HG02884 (cell line): Measurements from ENCODE around the gene EBNA1BP2.
"Not testable (repeated sequence)": the region's sequence is repeated elsewhere in the genome, so short reads cannot be mapped to it uniquely, and the experiment has no call there.

ENCODE experiments used
- ATAC-seq: cut with Tn5 transposase; IDR thresholded peaks from one replicate; pipeline ENCODE4 v1.9.1; 2021; ENCODE audit warnings: mild to moderate bottlenecking, moderate library complexity; ENCODE audit not compliant: unreplicated experiment

EBNA1BP2 gene

DNA sequence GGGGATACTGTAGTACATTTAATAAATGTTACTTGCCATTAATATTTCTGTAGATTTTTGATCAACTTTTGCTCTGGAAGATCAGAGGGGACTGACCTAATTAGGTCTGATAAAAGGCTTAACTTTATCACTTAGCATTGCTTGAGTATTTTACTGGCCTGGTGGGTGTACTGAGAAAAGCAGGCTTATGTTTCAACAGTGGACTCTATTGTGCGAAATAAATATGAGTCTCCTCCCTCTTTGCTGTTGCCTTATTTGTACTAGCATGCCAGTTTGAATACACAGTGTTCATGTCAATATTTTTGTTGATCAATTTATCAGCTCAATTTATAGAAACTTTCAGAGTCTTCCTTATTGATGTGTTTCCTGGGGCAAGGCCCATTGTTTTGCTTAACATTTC is 49.1 kb downstream of the EBNA1BP2 start:
- ATAC-seq = no peak

DNA sequence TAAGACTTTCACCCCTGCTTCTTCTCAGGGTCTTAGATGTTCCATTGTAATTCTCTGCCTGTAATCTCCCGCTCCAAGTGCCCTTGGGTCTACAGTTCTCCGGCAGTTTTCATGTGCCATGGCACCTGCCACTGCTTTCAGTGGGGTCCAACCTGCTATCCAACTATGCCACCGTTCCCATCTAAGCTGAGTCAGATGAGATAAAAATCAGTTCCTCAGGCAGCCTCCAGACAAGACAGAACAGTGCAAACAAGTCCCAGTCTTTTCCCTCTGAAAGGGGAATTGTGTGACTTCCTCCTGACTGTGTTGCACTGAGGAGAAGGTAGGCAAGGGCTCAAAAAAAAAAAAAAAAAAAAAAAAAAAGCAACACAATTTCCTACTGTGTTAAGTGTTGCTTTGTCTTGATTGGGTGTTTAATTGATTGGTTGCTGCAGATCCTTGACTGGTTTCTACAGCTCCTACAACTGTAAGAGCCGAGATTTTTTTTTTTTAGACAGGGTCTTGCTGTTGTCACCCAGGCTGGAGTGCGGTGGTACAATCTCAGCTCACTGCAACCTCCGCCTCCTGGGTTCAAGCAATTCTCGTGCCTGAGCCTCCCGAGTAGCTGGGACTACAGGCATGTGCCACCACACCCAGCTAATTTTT is 50.7 kb downstream of the EBNA1BP2 start:
- ATAC-seq = no peak

GRCh38 chr1:43119928-43120586 is 52.0 kb downstream of the EBNA1BP2 start:
- ATAC-seq = not testable (repeated sequence)
